ENCODE measurements around the gene ATG4D.
"Not testable (repeated sequence)": the region's sequence is repeated elsewhere in the genome, so short reads cannot be mapped to it uniquely, and the experiment has no call there.

Gene ATG4D

DNA sequence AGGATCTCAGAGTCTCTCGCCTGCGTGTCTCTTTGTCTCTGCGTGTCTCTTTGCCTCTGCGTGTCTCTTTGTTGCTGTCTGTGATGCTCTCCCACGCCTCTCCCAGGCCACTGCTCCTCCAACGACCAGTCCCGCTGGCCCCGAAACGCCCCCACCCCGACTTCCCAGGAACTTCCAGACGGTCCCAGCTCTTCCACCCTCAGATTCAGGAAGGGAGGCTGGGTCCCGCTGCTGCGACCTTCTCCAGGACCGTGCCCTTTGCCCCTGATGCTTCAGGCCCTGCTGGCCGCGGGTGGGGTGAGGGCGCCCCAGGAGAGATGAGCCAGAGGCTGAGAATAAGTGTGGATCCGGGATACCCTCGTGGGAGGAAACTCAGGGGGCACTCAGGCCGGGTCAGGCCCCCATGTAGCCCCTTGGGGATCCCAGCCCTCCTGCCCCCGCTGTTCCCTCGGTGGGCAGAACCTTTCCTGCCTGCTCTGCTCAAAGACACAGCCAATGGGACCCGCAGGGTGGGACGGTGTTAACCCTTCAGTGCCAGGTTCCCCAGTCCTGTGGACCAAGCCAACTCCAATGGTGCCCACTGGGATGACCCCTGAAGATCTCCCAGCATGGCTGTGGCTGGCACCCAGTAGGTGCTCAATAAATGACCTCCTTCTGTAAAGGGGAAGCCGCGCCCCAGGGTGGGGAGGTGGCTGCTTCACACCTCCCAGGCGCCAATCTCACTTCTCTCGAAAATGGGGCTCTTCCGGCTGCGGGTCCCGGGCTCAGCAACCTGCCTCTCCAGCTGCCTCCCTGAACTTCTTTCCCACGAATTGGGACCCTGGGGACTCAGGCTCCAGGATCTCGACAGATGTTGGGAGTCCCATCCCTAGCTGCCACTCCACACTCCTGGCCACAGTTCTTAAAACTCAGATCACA is 25.0 kb upstream of the ATG4D start:
- peak in 16 of 56 donors; percentile 11 to 58 (median 29) for DNase-seq

DNA sequence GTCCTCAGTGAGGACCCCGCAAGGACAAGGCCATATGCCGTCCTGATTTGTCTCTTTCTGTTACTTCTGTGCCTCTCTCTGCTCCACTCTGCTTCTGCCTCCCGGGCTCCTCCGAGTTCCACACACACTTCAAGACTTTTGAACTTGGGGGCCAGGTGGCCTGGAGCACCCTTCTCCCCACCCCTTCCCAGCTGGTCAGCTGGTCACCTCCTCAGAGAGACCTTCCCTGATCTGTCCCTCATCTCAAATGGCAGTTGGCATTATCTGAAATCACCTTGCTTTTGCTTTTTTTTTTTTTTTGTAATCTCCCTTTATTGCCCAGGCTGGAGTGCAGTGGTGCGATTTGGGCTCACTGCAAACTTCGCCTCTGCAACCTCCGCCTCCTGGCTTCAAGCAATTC is 24.3 kb upstream of the ATG4D start:
- no peak for DNase-seq

DNA sequence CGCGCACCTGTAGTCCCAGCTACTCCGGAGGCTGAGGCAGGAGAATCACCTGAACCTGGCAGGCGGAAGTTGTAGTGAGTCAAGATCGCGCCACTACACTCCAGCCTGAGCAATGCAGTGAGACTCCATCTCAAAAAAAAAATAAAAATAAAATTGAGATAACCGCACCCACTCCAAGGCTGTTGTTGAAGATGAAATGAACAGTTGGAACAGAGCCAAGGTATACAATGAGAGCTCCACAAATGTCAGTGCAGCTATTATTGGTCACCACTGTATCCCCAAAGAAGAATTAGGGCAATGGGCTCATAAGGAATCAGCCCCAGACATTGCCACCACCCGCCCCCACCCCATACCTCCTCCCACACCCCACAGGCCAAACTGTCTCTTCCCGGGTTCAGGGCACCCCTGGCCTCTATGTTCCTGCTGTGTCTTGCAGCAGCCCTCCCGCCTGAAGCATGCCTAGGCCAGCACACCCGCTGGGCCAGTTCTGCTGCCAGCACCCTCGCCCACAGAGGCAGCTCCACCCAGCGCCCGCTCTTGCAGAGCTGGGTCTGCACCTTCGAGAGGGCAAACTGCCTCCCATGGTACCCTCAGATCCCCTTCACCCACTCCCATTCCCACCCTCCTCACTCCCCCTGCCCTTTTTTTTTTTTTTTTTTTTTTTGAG is 22.9 kb upstream of the ATG4D start:
- DNase-seq = no peak

DNA sequence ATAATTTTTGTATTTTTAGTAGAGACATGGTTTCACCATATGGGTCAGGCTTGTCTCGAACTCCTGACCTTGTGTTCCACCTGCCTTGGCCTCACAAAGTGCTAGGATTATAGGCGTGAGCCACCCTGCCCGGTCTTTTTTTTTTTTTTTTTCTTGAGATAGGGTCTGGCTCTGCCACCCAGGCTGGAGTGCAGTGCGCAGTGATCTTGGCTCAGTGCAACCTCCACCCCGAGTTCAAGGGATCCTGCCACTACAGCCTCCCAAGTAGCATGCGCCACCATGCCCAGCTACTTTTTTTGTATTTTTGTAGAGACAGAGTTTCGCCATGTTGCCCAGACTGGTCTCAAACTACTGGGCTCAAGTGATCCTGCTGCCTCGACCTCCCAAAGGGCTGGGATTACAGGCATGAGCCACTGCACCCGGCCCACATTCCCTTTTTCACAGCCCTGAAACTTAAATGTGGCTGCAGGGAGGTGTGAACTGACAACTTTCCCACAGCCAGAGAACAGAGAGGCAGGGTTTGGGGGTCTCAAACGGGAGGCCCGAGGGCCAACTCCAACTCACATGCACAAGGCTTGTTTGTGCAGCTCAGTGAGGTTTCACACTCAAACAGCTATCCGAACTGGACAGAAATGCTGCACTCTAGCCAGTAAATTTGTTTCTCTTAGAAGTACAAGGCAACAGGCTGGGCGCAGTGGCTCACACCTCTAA is 22.1 kb upstream of the ATG4D start:
- DNase-seq = no peak

DNA sequence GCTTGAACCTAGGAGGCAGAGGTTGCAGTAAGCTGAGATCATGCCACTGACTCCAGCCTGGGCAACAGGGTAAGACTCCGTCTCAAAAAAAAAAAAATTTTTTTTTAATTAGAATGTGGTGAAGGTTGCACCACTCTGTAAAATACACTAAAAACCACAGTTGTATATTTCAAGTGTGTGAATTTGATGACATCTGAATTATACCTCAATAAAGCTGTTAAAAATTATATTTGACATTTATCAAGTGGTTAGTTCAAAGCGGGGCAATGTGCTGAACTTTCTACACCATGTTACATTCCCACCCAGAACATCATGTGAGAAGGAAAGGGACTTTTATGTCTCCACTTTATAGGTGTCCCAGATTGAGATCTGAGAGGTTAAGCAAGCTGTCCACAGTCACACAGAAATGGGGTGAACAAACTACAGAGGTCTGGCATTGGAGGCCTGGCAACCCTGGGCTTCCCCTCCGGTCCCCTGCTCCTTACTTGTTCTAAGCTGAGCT is 20.5 kb upstream of the ATG4D start:
- DNase-seq = no peak

DNA sequence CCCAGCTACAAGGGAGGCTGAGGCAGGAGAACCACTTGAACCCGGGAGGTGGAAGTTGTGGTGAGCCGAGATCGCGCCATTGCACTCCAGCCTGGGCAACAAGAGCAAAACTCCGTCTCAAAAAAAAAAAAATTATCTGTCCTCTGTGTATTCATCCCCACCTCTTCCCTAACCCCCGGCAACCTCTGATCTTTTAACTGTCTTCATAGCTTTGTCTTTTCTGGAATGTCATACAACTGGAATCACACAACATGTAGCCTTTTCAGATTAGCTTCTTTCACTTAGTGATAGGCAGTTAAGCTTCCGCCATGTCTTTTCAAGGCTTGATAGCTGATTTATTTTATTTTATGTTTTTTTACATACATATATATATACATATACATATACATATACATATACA is 18.1 kb upstream of the ATG4D start:
- DNase-seq = no peak

DNA sequence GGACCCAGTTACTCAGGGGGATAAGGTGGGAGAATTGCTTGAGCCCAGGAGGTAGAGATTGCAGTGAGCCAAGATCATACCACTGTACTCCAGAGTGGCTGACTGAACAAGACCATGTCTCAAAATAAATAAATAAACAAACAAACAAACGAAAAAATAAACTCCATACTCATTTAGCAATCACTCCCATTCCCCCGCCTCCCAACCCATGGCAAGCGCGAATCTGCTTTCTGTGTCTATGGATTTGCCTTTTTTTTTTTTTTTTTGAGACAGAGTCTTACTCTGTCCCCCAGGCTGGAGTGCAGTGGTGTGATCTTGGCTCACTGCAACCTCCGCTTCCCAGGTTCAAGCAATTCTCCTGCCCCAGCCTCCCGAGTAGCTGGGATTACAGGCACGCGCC is 16.8 kb upstream of the ATG4D start:
- DNase-seq = not testable (repeated sequence)

DNA sequence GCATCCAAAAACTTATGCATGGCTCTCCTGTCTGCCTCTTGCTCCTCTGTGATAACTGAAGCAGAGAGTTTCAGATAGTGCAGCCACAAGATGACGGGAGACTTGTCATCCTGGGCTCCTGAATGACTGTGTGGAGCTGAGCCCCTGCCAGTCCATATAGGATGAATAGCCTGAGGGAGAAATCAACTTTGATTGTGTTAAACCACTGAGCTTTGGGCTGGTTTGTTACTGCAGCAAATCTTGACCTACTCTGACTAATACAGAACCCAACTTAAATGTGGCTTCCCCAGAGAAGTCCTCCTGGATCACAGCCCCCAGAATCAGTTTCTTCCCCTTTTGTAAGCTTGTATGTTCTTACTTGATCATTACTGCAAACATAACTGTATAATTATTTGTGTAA is 11.2 kb upstream of the ATG4D start:
- DNase-seq = no peak

DNA sequence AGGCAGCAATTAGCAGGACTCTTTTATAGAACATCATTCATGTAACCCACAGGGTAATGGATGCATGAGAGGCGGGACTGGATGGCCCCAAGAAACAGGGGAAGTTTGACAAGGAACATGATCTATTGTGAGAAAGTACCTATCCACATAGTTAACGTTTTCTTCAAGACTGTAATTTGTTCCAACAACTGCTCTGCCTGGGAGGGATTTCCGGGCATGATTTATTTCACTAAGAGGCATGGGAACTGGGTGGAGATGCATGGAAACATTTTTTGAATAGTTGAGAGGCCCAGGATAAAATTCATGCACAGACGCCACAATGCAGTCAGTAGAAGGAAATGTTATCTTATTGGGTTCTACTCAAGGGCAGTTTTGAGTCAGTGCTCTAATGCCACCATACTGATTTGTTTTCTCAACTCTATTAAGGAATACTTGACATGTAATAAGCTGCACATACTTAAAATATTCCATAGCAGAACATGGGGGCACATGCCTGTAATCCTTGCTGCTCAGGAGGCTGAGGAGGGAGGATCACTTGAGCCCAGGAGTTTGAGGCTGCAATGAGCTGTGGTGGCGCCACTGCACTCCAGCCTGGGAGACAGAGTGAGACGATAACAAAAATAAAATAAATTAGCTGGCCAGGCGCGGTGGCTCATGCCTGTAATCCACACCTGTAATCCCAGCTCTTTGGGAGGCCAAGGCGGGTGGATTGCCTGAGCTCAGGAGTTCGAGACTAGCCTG is 9.9 kb upstream of the ATG4D start:
- DNase-seq = no peak

DNA sequence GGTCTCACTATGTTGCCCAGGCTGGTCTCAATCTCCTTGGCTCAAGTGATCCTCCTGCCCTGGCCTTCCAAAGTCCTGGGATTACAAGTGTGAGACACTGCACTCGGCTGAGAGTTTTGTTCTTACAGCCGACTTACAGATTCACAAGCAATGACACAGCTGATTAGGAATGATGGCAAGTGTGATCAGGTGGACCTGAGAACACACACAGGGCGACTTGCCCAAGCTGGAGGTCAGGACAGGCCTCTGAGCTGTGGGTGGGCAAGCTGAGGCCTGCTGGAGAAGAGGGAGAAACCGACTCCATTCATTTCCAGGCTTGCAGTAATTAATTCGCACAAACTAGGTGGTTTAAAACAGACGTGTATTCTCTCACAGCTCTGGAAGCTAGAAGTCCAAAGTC is 8.1 kb upstream of the ATG4D start:
- no peak for DNase-seq

DNA sequence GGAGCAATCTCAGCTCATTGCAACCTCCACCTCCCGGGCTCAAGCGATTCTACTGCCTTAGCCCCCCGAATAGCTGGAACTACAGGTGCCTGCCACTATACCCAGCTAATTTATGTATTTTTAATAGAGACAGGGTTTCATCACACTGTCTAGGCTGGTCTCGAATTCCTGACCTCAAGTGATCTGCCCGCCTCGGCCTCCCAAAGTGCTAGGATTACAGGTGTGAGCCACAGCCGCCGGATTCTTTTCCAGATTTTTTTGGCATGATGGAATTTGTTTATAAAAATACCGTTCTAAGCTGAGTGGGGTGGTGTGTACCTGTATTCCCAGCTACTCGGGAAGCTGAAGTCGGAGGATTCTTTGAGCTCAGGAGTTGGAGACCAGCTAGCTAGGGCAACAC is 6.0 kb upstream of the ATG4D start:
- no peak for DNase-seq

DNA sequence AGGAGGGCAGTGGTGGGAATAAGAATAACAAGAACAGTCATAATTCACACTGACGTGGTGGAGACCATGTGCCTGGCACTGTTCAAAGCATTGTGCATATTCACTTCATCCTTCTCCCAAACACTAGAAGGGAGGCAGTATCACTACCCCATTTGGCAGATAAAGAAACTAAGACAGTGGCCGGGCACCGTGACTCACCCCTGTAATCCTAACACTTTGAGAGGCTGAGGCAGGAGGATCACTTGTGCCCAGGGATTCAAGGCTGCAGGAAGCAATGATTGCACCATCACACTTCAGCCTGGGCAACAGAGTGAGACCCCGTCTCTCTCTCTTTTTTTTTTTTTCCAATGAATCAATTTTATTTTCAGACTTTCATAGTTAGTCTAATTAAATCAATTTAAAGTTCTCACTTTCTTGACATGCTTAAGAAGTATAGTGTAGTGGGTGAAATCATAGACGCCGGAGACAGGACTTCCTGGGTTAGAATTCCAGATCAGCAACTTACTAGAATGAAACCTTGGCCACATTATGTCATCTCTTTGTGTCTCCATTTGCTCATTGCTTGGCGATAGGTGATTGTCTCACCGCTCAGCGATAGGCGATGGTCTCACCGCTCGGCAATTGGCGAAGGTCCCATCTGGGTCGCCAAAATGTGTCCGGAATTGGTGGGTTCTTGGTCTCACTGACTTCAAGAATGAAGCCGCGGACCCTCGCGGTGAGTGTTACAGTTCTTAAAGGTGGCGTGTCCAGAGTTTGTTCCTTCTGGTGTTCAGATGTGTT is 5.3 kb upstream of the ATG4D start:
- no peak for DNase-seq

DNA sequence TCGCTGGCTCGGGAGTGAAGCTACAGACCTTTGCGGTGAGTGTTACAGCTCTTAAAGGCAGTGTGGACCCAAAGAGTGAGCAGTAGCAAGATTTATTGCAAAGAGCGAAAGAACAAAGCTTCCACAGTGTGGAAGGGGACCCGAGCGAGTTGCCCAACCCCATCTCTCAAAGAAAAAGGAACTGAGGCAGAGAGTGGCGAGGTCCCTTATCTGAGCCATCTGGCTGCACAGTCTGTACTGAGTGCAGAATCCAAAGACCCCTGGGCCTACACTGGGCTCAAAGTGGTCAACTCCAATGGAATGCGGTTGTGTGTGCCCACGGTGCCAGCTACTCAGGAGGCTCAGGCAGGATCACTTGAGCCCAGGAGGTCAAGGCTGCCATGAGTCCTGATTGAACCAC is 4.7 kb upstream of the ATG4D start:
- not testable (repeated sequence) for DNase-seq

DNA sequence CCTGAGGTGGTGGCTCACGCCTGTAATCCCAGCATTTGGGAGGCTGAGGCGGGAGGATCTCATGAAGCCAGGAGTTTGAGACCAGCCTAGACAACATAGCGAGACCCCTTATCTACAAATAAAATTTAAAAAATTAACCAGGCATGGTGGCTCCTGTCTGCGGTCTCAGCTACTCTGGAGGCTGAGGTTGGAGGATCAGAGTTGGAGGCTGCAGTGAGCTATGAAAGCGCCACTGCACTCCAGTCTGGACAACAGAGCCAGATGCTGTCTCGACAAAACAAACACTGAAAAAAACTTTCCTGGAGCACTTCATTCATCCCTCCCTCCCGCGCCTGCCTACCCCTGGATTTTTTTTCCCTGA is 665 bp upstream of the ATG4D start:
- no peak for DNase-seq

DNA sequence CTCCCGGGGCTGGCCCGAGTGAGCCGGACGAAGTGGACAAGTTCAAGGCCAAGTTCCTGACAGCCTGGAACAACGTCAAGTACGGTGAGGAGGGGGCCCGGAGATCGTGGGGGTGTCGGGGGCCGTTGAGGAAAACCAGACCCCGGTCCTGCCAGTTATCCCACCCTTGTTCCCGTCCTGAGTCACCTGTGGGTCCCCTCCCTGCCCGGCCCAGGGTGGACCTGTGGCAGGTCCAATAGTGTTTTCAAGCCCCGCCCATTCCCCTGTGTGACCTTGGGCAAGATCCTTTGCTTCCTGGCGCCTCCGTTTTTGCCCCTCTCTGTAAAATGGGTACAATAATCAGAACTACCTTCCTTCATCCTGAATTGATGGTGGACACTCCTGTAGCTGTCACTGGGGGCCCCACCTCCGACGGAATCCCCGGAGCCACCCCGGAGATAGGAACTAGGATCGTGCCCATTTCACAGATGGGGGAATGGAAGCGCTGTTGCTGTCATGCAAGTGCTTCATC is 593 bp downstream of the ATG4D start:
- DNase-seq = peak in 3 of 56 donors; percentile 5 to 39 (median 19)

DNA sequence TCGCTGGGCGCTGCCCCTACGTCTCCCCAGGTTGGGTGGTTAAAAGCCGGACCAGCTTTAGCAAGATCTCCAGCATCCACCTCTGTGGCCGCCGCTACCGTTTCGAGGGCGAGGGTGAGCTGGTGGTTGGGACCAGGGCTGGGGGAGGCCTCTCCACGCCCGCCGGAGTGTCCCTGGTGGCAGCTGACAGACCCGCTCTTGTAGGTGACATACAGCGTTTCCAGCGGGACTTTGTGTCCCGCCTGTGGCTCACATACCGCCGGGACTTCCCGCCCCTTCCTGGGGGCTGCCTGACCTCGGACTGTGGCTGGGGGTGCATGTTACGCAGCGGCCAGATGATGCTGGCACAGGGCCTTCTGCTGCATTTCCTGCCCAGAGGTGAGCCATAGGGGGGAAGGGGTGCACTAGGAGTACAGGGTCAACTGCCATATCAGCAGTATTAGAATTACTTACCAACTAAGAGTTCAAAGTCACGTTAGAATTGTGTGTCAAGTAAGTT is 1.1 kb downstream of the ATG4D start:
- peak in 1 of 56 donors; percentile 29 for DNase-seq

DNA sequence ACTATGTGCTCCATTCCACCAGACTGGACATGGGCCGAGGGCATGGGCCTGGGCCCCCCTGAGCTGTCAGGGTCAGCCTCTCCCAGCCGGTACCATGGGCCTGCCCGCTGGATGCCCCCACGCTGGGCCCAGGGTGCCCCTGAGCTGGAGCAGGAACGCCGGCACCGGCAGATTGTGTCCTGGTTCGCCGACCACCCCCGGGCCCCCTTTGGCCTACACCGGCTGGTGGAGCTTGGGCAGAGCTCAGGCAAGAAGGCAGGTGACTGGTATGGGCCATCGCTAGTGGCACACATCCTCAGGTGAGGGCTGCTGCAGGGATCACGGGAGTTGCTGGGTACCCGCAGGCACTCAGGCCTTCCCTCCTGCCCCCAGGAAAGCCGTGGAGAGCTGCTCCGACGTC is 3.1 kb downstream of the ATG4D start:
- no peak for DNase-seq

DNA sequence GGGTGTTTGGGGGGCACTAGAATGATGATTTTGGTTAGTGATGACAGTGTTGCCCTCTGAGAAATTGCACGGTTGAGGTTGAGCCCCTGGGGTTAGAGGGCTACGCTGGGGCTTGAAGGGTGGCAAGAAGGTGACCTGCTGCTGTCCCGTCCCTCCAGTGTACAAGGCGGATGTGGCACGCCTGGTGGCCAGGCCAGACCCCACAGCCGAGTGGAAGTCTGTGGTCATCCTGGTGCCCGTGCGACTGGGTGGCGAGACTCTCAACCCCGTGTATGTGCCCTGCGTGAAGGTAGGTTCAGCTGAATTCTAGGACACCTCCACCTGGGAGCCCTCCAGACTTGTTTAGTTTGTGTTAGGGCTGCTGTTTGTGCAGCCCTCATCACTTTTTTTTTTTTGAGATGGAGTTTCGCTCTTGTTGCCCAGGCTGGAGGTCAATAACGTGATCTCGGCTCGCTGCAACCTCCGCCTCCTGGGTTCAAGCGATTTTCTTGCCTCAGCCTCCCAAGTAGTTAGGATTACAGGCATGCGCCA is 5.1 kb downstream of the ATG4D start:
- no peak for DNase-seq

DNA sequence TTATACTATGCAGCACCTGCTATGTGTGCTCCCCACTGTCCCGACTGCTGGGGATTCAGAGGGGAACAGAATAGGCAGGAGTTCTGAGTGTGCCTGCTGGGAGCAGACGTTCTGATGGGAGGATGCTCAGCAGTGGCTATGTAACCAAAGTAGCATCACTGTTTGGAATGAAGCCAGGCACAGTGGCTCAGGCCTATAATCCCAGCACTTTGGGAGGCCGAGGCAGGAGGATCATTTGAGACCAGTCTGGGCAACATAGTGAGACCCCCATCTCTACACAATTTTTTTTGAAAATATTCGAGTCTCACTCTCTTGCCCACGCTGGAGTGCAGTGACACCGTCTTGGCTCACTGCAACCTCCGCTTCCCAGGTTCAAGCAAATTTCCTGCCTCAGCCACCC is 6.0 kb downstream of the ATG4D start:
- no peak for DNase-seq

DNA sequence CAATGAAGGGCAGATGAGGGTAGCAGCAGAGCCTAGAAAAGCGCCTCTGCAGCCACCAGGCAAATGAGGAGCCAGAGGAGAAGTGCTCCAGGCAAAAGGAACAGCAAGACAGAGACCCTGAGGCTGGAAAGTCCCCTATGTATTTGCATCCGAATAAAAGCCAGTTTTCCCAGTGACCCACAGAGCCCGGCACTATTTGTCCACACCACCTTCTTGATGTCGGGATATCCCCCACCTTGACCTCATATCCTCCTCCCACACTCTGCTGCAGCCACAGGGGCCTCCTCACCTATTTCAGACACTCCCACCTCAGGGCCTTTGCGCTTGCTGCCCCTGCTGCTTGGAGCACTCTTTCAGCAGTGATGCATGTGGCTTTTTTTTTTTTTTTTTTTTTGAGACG is 6.6 kb downstream of the ATG4D start:
- DNase-seq = no peak
